ENCODE results near the gene POLR3E.

POLR3E gene, protein sequence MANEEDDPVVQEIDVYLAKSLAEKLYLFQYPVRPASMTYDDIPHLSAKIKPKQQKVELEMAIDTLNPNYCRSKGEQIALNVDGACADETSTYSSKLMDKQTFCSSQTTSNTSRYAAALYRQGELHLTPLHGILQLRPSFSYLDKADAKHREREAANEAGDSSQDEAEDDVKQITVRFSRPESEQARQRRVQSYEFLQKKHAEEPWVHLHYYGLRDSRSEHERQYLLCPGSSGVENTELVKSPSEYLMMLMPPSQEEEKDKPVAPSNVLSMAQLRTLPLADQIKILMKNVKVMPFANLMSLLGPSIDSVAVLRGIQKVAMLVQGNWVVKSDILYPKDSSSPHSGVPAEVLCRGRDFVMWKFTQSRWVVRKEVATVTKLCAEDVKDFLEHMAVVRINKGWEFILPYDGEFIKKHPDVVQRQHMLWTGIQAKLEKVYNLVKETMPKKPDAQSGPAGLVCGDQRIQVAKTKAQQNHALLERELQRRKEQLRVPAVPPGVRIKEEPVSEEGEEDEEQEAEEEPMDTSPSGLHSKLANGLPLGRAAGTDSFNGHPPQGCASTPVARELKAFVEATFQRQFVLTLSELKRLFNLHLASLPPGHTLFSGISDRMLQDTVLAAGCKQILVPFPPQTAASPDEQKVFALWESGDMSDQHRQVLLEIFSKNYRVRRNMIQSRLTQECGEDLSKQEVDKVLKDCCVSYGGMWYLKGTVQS

GRCh38 chr16:22297114-22297870 is at the start of gene POLR3E:
Gene POLR3E (plus strand): TSS chr16:22297409. CDS start chr16:22302969, 5,560 bp downstream.
- H3K9me3 Mint-ChIP-seq = no peaks in the 10 kb centered on the region
- peak within 1 kb of the TSS; percentile 95 for H3K4me3 Mint-ChIP-seq
- peaks cover 42% of the 10 kb centered on the region for H3K4me1 Mint-ChIP-seq (ENCODE audit: low read depth)
- H3K27ac Mint-ChIP-seq = peak within 1 kb of the TSS; percentile 99
- peaks cover 46% of the 10 kb centered on the region for H3K36me3 Mint-ChIP-seq (ENCODE audit: low read depth)
- H3K27me3 Mint-ChIP-seq = no peaks in the 10 kb centered on the region
- peak; percentile 100 for DNase-seq

DNA sequence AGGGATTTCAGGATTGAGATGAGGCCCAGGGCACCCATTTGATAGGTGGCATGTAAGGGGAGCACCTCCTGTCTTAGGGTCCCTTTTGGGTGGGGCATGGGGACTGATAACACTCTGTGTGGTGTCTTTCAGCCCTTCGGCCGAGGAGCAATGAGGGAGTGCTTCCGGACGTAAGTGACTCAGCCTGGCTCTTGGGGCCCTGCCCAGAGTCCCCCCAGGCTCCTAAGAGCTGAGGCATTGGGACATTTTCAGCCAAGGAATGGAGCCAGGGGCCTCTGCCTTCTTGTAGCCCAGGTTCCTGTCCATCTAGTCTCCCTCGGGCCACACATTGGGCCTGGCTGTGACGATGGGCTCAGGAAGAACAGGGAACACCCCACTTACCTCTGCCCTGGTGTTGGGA is 46.7 kb upstream of the POLR3E start:
- Mint-ChIP-seq H3K36me3 (ENCODE audit: low read depth) (peaks cover 90% of the 10 kb centered on the region), H3K27me3 (no peaks in the 10 kb centered on the region), H3K4me3 (no peak overlapping the region), H3K4me1 (ENCODE audit: low read depth) (peaks cover 4% of the 10 kb centered on the region), H3K9me3 (peaks cover 5% of the 10 kb centered on the region), H3K27ac (no peak overlapping the region)
- no peak for DNase-seq

GRCh38 chr16:22252317-22252716 is 44.9 kb upstream of the POLR3E start:
- no peak for DNase-seq
- Mint-ChIP-seq H3K36me3 (ENCODE audit: low read depth) (peaks cover 87% of the 10 kb centered on the region), H3K27me3 (no peaks in the 10 kb centered on the region), H3K9me3 (peaks cover 5% of the 10 kb centered on the region), H3K4me1 (ENCODE audit: low read depth) (peaks cover 4% of the 10 kb centered on the region), H3K27ac (no peak overlapping the region), H3K4me3 (no peak overlapping the region)

DNA sequence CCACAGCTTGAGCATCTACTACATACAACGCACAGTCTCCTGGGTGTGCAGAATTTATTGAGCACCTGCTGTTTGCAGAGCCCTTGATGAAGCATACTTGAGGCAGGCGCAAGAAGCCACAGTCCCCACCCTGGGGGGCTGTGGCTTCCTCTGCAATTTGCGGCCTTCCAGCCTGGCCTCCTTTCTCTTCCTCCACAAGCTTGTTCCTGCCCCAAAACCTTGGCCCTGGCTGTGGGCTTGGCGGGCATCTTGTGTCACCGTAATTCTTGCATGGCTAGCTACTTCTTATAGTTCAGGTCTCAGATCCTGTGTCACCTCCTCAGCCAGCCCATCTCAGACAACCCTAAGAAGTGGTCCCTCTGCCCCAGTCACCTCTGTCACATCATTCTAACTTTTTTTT is 43.9 kb upstream of the POLR3E start:
- Mint-ChIP-seq H3K27me3 (no peaks in the 10 kb centered on the region), H3K27ac (no peak overlapping the region), H3K9me3 (peaks cover 5% of the 10 kb centered on the region), H3K4me3 (no peak overlapping the region), H3K36me3 (ENCODE audit: low read depth) (peaks cover 89% of the 10 kb centered on the region), H3K4me1 (ENCODE audit: low read depth) (peaks cover 4% of the 10 kb centered on the region)
- DNase-seq = no peak

- Mint-ChIP-seq H3K9me3 (peaks cover 5% of the 10 kb centered on the region), H3K36me3 (ENCODE audit: low read depth) (peaks cover 89% of the 10 kb centered on the region), H3K4me1 (ENCODE audit: low read depth) (peaks cover 4% of the 10 kb centered on the region), H3K4me3 (no peak overlapping the region), H3K27ac (no peak overlapping the region), H3K27me3 (no peaks in the 10 kb centered on the region)
- DNase-seq = no peak
These were observed 41.9 kb upstream of the POLR3E start for GRCh38 chr16:22255335-22255734.

- no peak overlapping the region for H3K4me3 Mint-ChIP-seq
- peaks cover 4% of the 10 kb centered on the region for H3K9me3 Mint-ChIP-seq
- no peak overlapping the region for H3K27ac Mint-ChIP-seq
- H3K36me3 Mint-ChIP-seq (ENCODE audit: low read depth) = peaks cover 85% of the 10 kb centered on the region
- H3K27me3 Mint-ChIP-seq = no peaks in the 10 kb centered on the region
- DNase-seq = no peak
- peaks cover 9% of the 10 kb centered on the region for H3K4me1 Mint-ChIP-seq (ENCODE audit: low read depth)
These were observed 39.8 kb upstream of the POLR3E start for GRCh38 chr16:22257440-22257839.

GRCh38 chr16:22260490-22260889 is 36.7 kb upstream of the POLR3E start:
- no peak overlapping the region for H3K27ac Mint-ChIP-seq
- no peaks in the 10 kb centered on the region for H3K9me3 Mint-ChIP-seq

DNA sequence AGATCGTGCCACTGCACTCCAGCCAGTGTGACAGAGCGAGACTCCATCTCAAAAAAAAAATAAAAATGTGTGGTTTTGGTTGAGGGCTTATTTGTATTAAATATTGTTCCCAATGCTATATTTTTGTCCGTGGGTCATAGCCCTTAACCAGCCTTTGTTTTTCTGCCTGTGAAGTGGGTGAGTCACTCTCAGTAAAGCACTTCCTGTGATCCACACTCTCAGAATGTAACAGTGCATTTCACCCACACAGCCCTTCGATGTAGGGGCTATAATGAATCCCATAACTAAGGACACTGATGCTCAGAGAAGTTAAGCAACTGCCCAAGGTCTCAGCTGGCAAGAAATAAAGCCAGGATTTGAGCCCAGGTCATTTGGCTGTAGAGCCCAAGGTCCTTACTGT is 34.7 kb upstream of the POLR3E start:
- DNase-seq = no peak
- H3K4me1 Mint-ChIP-seq (ENCODE audit: low read depth) = peaks cover 23% of the 10 kb centered on the region
- no peaks in the 10 kb centered on the region for H3K9me3 Mint-ChIP-seq
- peaks cover 87% of the 10 kb centered on the region for H3K36me3 Mint-ChIP-seq (ENCODE audit: low read depth)
- peak overlapping the region; percentile 79 for H3K27ac Mint-ChIP-seq
- no peak overlapping the region for H3K4me3 Mint-ChIP-seq
- no peaks in the 10 kb centered on the region for H3K27me3 Mint-ChIP-seq

More at GRCh38 chr16:22260490-22260889, 36.7 kb upstream of the POLR3E start:
- Mint-ChIP-seq H3K27me3 (no peaks in the 10 kb centered on the region), H3K4me1 (ENCODE audit: low read depth) (peaks cover 23% of the 10 kb centered on the region), H3K4me3 (no peak overlapping the region), H3K36me3 (ENCODE audit: low read depth) (peaks cover 83% of the 10 kb centered on the region)
- DNase-seq = no peak

GRCh38 chr16:22264786-22265185 is 32.4 kb upstream of the POLR3E start:
- no peak for DNase-seq
- H3K27me3 Mint-ChIP-seq = no peaks in the 10 kb centered on the region
- peaks cover 85% of the 10 kb centered on the region for H3K36me3 Mint-ChIP-seq (ENCODE audit: low read depth)
- no peak overlapping the region for H3K27ac Mint-ChIP-seq
- peaks cover 23% of the 10 kb centered on the region for H3K4me1 Mint-ChIP-seq (ENCODE audit: low read depth)
- no peaks in the 10 kb centered on the region for H3K9me3 Mint-ChIP-seq
- H3K4me3 Mint-ChIP-seq = no peak overlapping the region

DNA sequence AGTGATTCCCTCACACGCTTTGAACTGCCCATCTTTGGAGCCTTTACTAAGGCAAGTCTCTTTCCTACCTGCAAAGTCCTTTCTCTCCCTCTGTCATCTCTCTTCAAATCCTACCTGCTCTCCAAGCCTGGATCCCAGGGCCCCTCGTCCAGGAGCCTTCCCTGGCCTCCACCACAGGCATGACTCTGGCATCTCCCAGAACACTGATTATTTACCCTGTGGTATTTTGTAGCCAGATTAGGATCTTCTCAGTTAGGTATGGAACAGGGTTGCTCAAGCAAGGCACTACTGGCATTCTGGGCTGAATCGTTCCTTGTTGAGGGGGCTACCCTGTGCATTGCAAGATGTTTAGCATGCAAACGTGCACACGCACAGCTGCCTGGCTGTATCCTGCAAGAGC is 31.9 kb upstream of the POLR3E start:
- Mint-ChIP-seq H3K4me3 (no peak overlapping the region), H3K9me3 (no peaks in the 10 kb centered on the region), H3K27me3 (no peaks in the 10 kb centered on the region), H3K4me1 (ENCODE audit: low read depth) (peaks cover 24% of the 10 kb centered on the region), H3K36me3 (ENCODE audit: low read depth) (peaks cover 85% of the 10 kb centered on the region), H3K27ac (no peak overlapping the region)
- no peak for DNase-seq

GRCh38 chr16:22266546-22266945 is 30.7 kb upstream of the POLR3E start:
- no peaks in the 10 kb centered on the region for H3K27me3 Mint-ChIP-seq
- no peaks in the 10 kb centered on the region for H3K9me3 Mint-ChIP-seq
- peaks cover 80% of the 10 kb centered on the region for H3K36me3 Mint-ChIP-seq (ENCODE audit: low read depth)
- H3K4me3 Mint-ChIP-seq = no peak overlapping the region
- DNase-seq = no peak
- H3K27ac Mint-ChIP-seq = peak overlapping the region; percentile 8
- H3K4me1 Mint-ChIP-seq (ENCODE audit: low read depth) = peaks cover 28% of the 10 kb centered on the region

DNA sequence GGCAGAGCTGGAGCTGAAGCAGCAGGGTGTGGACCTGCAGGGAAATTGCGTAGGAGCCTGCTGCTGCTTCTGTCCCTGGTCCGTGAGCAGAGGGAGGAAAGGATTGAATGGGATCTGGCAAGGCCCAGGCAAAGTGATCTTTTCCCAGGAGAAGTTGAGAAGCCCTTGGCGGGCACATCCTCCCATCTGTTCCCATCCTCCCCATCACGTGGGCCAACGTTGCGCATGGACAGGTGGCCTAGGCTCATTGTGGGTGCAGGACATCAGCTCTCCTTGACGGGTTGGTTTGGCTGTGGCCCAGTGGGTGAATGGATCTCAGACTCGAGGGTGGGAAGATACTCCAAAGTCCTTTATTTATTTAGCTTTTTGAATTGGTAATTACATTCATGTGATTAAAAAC is 29.4 kb upstream of the POLR3E start:
- no peak for DNase-seq
- Mint-ChIP-seq H3K27ac (no peak overlapping the region), H3K27me3 (no peaks in the 10 kb centered on the region), H3K36me3 (ENCODE audit: low read depth) (peaks cover 83% of the 10 kb centered on the region), H3K4me1 (ENCODE audit: low read depth) (peaks cover 19% of the 10 kb centered on the region), H3K4me3 (no peak overlapping the region), H3K9me3 (no peaks in the 10 kb centered on the region)

GRCh38 chr16:22270525-22270924 is 26.7 kb upstream of the POLR3E start:
- Mint-ChIP-seq H3K4me3 (no peak overlapping the region), H3K27me3 (no peaks in the 10 kb centered on the region), H3K36me3 (ENCODE audit: low read depth) (peaks cover 82% of the 10 kb centered on the region), H3K27ac (no peak overlapping the region), H3K9me3 (no peaks in the 10 kb centered on the region), H3K4me1 (ENCODE audit: low read depth) (peaks cover 7% of the 10 kb centered on the region)
- DNase-seq = no peak

- Mint-ChIP-seq H3K36me3 (ENCODE audit: low read depth) (peaks cover 73% of the 10 kb centered on the region), H3K27me3 (no peaks in the 10 kb centered on the region), H3K4me1 (ENCODE audit: low read depth) (peaks cover 7% of the 10 kb centered on the region), H3K27ac (no peak overlapping the region), H3K4me3 (no peak overlapping the region), H3K9me3 (no peaks in the 10 kb centered on the region)
- no peak for DNase-seq
These were observed 24.1 kb upstream of the POLR3E start for GRCh38 chr16:22272870-22273650.

Data from activated T-cell treated with anti-CD3 and anti-CD28 coated beads, Interleukin-2, amount 50 U/mL, for 24 hours (primary cell).